ENCODE results near the gene SORCS2. TPM values are rescaled to one million over a fixed set of nuclear protein-coding genes. Genes with fewer than 3 reads are reported as not detected.

The SORCS2 gene
- total and polyA plus RNA-seq, 2 of the 4 experiments (the other 2 are of a cell fraction), result 0.36 to 0.62 TPM

DNA sequence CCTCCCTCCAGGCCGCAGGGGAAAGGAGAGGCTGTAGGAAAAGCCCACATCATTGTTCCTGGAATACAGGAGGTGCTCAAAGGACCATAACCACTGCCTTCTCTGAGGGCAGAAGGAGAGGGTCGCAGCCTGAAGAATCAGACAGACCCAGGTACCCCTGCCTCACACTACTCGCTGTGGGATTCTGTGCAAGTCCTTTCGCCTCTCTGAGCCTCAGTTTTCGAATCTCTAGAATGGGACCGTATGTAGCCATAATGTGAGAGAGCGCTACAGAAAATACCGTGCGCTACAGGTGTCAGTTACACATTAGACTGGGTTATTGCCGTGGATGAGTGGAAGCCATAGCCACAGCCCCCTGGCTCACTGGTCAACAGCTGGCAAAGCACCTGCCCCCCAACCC lies 320.6 kb downstream of the SORCS2 start:
- Histone ChIP-seq H3K23ac (ENCODE audit: low read depth, low read length) (no peak overlapping the region), H2AK9ac (replicated peaks; ENCODE audit: low read depth, low read length, poor library complexity) (no peak overlapping the region), H3K36me3 (ENCODE audit: control insufficient read depth, insufficient read depth, low read length) (no peaks in the 10 kb centered on the region), H2AK5ac (ENCODE audit: low read depth, low read length) (no peak overlapping the region), H2BK20ac (ENCODE audit: low read depth, low read length) (no peak overlapping the region), H2BK15ac (ENCODE audit: low read depth, low read length) (no peak overlapping the region), H3K9me1 (ENCODE audit: insufficient read depth, low read length) (no peaks in the 10 kb centered on the region), H3K79me1 (ENCODE audit: low read depth in 1 of 2, low read length in 2 of 2) (no peaks in the 10 kb centered on the region), H3K14ac (replicated peaks; ENCODE audit: low read depth, low read length) (no peak overlapping the region), H3K4me2 (ENCODE audit: low read depth, low read length) (no peak overlapping the region), H3K27me3 (ENCODE audit: control insufficient read depth, insufficient read depth, low read length) (peaks cover 33% of the 10 kb centered on the region), H3K4me1 (ENCODE audit: control insufficient read depth, insufficient read depth, low read length) (no peaks in the 10 kb centered on the region), H3K27ac (ENCODE audit: insufficient read depth, low read length) (no peak overlapping the region), H2BK5ac (ENCODE audit: low read depth, low read length, poor library complexity, severe bottlenecking) (no peak overlapping the region), H4K91ac (ENCODE audit: insufficient read depth, low read depth, low read length) (no peak overlapping the region), H3K4ac (ENCODE audit: low read depth, low read length) (no peak overlapping the region), H3K4me3 (ENCODE audit: insufficient read depth, low read depth, low read length) (no peak overlapping the region), H3K9ac (ENCODE audit: low read depth, low read length) (no peak overlapping the region), H3K18ac (ENCODE audit: low read depth, low read length) (no peak overlapping the region), H2BK120ac (ENCODE audit: low read depth, low read length) (no peak overlapping the region), H4K5ac (ENCODE audit: low read depth, low read length) (no peak overlapping the region), H3K9me3 (ENCODE audit: control insufficient read depth, insufficient read depth, low read length) (no peaks in the 10 kb centered on the region), H4K20me1 (ENCODE audit: insufficient read depth, low read length) (no peaks in the 10 kb centered on the region), H2AFZ (replicated peaks; ENCODE audit: low read length, poor library complexity) (no peak overlapping the region), H4K8ac (ENCODE audit: low read depth in 2 of 2, low read length in 2 of 2) (no peak overlapping the region), H3K56ac (ENCODE audit: extremely low read depth, insufficient read depth, low read length) (no peak overlapping the region)
- intact Hi-C loops (cut with micrococcal nuclease), result no loop called here
- no TSS peak for BruUV-seq (replicated peaks)
- ATAC-seq (ENCODE audit: low read depth) (no peak), DNase-seq (no peak)
- TF ChIP-seq MXI1 (IDR thresholded peaks at IDR 0.05; ENCODE audit: borderline replicate concordance, low read depth, low read length) (no peak), RAD21 (IDR thresholded peaks at IDR 0.05; ENCODE audit: low read length) (no peak), RCOR1 (IDR thresholded peaks at IDR 0.05; ENCODE audit: insufficient replicate concordance, low read length) (no peak), CHD1 (IDR thresholded peaks at IDR 0.05; ENCODE audit: low read depth, low read length) (no peak), BHLHE40 (IDR thresholded peaks at IDR 0.05; ENCODE audit: low read depth, low read length) (no peak), NFE2L2 (IDR thresholded peaks at IDR 0.05; ENCODE audit: low read depth, low read length) (no peak), FOS (IDR thresholded peaks at IDR 0.05; ENCODE audit: low read depth, low read length) (no peak), MAZ (IDR thresholded peaks at IDR 0.05; ENCODE audit: borderline replicate concordance, low read depth, low read length) (no peak), CTCF (conservative IDR thresholded peaks at IDR 0.05; ENCODE audit: low read depth, low read length) (no peak), POLR2A (IDR thresholded peaks at IDR 0.05; ENCODE audit: low read depth, low read length) (no peak), RFX5 (IDR thresholded peaks at IDR 0.05; ENCODE audit: low read depth, low read length) (no peak), CEBPB (IDR thresholded peaks at IDR 0.05; ENCODE audit: low read depth, low read length) (no peak)
- TF ChIP-seq, protein P1, sequence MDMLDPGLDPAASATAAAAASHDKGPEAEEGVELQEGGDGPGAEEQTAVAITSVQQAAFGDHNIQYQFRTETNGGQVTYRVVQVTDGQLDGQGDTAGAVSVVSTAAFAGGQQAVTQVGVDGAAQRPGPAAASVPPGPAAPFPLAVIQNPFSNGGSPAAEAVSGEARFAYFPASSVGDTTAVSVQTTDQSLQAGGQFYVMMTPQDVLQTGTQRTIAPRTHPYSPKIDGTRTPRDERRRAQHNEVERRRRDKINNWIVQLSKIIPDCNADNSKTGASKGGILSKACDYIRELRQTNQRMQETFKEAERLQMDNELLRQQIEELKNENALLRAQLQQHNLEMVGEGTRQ (IDR thresholded peaks at IDR 0.05; ENCODE audit: low read depth, low read length), result no peak
- TF ChIP-seq, protein P2, sequence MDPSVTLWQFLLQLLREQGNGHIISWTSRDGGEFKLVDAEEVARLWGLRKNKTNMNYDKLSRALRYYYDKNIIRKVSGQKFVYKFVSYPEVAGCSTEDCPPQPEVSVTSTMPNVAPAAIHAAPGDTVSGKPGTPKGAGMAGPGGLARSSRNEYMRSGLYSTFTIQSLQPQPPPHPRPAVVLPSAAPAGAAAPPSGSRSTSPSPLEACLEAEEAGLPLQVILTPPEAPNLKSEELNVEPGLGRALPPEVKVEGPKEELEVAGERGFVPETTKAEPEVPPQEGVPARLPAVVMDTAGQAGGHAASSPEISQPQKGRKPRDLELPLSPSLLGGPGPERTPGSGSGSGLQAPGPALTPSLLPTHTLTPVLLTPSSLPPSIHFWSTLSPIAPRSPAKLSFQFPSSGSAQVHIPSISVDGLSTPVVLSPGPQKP (IDR thresholded peaks at IDR 0.05; ENCODE audit: borderline replicate concordance, low read depth, low read length), result no peak
- in situ Hi-C loops (cut with MboI; ENCODE audit: low sequenced_read_pairs), result no loop called here
- dilution Hi-C loops (cut with HindIII; ENCODE audit: low sequenced_read_pairs, unreplicated experiment), result no loop called here
- WGBS, 2 experiments (ENCODE audit: extremely low coverage in 2 of 2, insufficient read length in 1 of 2), result 91% methylated on average over 7 of the region's 10 CpGs; no CpG with 5 or more reads in 1 of the 2 experiments
- CTCF ChIA-PET, result no interaction called here
- POLR2A ChIA-PET (ENCODE audit: unreplicated experiment), result no interaction called here
